Upper lobe of left lung (tissue), 6 donors: ENCODE results near the gene TUBB4A. TPM values are rescaled to one million over a fixed set of nuclear protein-coding genes. Genes with fewer than 3 reads are reported as not detected.
A peak's percentile ranks its signal among the peaks of the same experiment; 100 is the strongest.

ENCODE experiments used
- ATAC-seq, 2 donors: fragments of 200-7000 bp; cut with Tn5 transposase; one replicate each; pipeline ENCODE4 v1.9.1; 2022; ENCODE audit warnings: mild to moderate bottlenecking in 2 of 2, moderate library complexity in 2 of 2; ENCODE audit not compliant: low FRiP score in 2 of 2
- DNase-seq, 2 donors: peaks; one replicate each; pipeline ENCODE4 v3.0.0-alpha.2; 2019 to 2020
- H3K27ac ChIP-seq, 4 donors: fragments of 200-600 bp; sonication (generic); one replicate each; pipeline ENCODE4 v1.5.1; 2016 to 2019
- H3K27me3 ChIP-seq, 4 donors: fragments of 200-600 bp; sonication (generic); one replicate each; pipeline ENCODE4 v1.5.1; 2017 to 2019
- H3K36me3 ChIP-seq, 4 donors: fragments of 200-600 bp; sonication (generic); one replicate each; pipeline ENCODE4 v1.5.1; 2016 to 2019
- H3K4me1 ChIP-seq, 4 donors: fragments of 200-600 bp; sonication (generic); one replicate each; pipeline ENCODE4 v1.5.1; 2018 to 2019
- H3K4me3 ChIP-seq, 4 donors: fragments of 200-600 bp; sonication (generic); one replicate each; pipeline ENCODE4 v1.5.1; 2017 to 2019; ENCODE audit warnings: mild to moderate bottlenecking in 2 of 4, moderate library complexity in 1 of 4
- H3K9me3 ChIP-seq, 4 donors: fragments of 200-600 bp; sonication (generic); one replicate each; pipeline ENCODE4 v1.5.1; 2018 to 2019
- EP300 ChIP-seq, 4 donors: sonication (generic); formaldehyde crosslinking; IDR thresholded peaks; one replicate each; pipeline ENCODE4 v1.5.1; 2017; ENCODE audit warnings: antibody characterized with exemption in 4 of 4, control low read depth in 2 of 4
- POLR2A ChIP-seq, 4 donors: fragments of 450-650 bp; IDR thresholded peaks; one replicate each; pipeline ENCODE4 v1.5.1; 2016 to 2017; ENCODE audit warnings: antibody characterized with exemption in 4 of 4, mild to moderate bottlenecking in 2 of 4
- POLR2AphosphoS5 ChIP-seq, 2 donors: sonication (generic); formaldehyde crosslinking; IDR thresholded peaks; one replicate each; pipeline ENCODE4 v1.5.1; 2017; ENCODE audit warnings: antibody characterized with exemption in 2 of 2
- WGBS, 2 donors: methylation state at CpG; one replicate each; pipeline ENCODE4 v1.1.5; 2017 to 2018; 5-methylcytosine and 5-hydroxymethylcytosine counted together
- total RNA-seq, 6 donors: library from RNA; depleted of rRNA in 4 of 6; stranded (reverse); fragments of >200 nt in 4 of 6; gene quantifications; one replicate each; pipeline versions ENCODE4 v1.1.0 to v1.2.1, GENCODE V29; 2016 to 2021
- TF ChIP-seq, protein P1 (sequence below), 6 experiments: fragments of 450-650 bp in 4 of 6; fragments of 200-600 bp in 2 of 6; sonication (generic) in 2 of 6; IDR thresholded peaks; one replicate each; pipeline ENCODE4 v1.5.1; 2016 to 2019; ENCODE audit warnings: antibody characterized with exemption in 6 of 6
- donor health status: DM: no; HTN: no; CAD: no; lungs with moderate emphysema.
- donor health status: DM: no; HTN: yes; CAD: no; lungs with severe emphysema.

TUBB4A gene
- total RNA-seq, 6 donors from 2014 or later, result 0.54 to 1.5 (median 0.76) TPM; not detected in 1

DNA sequence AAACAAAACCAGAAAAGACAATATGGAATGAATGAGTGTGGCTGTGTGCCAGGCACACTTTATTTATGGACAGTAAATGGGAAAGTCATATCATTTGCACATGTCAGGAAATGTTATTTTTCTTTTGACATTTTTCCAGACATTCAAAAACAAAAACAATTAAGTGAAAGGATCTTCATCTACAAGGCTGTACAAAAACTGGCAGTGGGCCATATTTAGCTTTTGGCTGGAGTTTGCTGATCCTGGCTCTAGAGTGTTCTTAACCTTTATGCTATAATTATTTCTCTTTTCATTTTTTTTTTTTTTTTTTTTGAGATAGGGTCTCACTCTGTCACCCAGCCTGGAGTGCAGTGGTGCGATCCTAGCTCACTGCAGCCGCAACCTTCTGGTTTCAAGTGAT is 22.2 kb upstream of the TUBB4A start:
- no peaks in the 10 kb centered on the region for H3K9me3 ChIP-seq
- DNase-seq (no peak), ATAC-seq (no peak)
- H3K36me3 ChIP-seq, result no peaks in the 10 kb centered on the region
- H3K27me3 ChIP-seq, result no peaks in the 10 kb centered on the region
- TF ChIP-seq, protein P1, sequence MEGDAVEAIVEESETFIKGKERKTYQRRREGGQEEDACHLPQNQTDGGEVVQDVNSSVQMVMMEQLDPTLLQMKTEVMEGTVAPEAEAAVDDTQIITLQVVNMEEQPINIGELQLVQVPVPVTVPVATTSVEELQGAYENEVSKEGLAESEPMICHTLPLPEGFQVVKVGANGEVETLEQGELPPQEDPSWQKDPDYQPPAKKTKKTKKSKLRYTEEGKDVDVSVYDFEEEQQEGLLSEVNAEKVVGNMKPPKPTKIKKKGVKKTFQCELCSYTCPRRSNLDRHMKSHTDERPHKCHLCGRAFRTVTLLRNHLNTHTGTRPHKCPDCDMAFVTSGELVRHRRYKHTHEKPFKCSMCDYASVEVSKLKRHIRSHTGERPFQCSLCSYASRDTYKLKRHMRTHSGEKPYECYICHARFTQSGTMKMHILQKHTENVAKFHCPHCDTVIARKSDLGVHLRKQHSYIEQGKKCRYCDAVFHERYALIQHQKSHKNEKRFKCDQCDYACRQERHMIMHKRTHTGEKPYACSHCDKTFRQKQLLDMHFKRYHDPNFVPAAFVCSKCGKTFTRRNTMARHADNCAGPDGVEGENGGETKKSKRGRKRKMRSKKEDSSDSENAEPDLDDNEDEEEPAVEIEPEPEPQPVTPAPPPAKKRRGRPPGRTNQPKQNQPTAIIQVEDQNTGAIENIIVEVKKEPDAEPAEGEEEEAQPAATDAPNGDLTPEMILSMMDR (IDR thresholded peaks at IDR 0.05), result no peak
- TF ChIP-seq POLR2AphosphoS5 (IDR thresholded peaks at IDR 0.05) (no peak), EP300 (IDR thresholded peaks at IDR 0.05) (no peak), POLR2A (IDR thresholded peaks at IDR 0.05) (no peak)
- no peak overlapping the region for H3K4me3 ChIP-seq
- 65 to 80% methylated on average over 2 of the region's 2 CpGs for WGBS, 2 donors
- peaks cover 0 to 10% (median 5%) of the 10 kb centered on the region in 4 donors for H3K4me1 ChIP-seq
- H3K27ac ChIP-seq, result no peak overlapping the region

- no peak for DNase-seq
- H3K4me3 ChIP-seq, result no peak overlapping the region
- peaks cover 7 to 13% (median 11%) of the 10 kb centered on the region in 4 donors for H3K4me1 ChIP-seq
- H3K9me3 ChIP-seq, result no peaks in the 10 kb centered on the region
- 80 to 82% methylated on average over 6 of the region's 6 CpGs for WGBS, 2 donors
- H3K27me3 ChIP-seq, result no peaks in the 10 kb centered on the region
- peak overlapping the region in 1 of 4 donors; percentile 4 for H3K27ac ChIP-seq
- TF ChIP-seq, protein P1 (IDR thresholded peaks at IDR 0.05), result no peak
- TF ChIP-seq POLR2AphosphoS5 (IDR thresholded peaks at IDR 0.05) (no peak), EP300 (IDR thresholded peaks at IDR 0.05) (no peak), POLR2A (IDR thresholded peaks at IDR 0.05) (no peak)
- ATAC-seq, result no peak
- no peaks in the 10 kb centered on the region for H3K36me3 ChIP-seq
These were observed 20.6 kb upstream of the TUBB4A start for GRCh38 chr19:6522712-6523111.

DNA sequence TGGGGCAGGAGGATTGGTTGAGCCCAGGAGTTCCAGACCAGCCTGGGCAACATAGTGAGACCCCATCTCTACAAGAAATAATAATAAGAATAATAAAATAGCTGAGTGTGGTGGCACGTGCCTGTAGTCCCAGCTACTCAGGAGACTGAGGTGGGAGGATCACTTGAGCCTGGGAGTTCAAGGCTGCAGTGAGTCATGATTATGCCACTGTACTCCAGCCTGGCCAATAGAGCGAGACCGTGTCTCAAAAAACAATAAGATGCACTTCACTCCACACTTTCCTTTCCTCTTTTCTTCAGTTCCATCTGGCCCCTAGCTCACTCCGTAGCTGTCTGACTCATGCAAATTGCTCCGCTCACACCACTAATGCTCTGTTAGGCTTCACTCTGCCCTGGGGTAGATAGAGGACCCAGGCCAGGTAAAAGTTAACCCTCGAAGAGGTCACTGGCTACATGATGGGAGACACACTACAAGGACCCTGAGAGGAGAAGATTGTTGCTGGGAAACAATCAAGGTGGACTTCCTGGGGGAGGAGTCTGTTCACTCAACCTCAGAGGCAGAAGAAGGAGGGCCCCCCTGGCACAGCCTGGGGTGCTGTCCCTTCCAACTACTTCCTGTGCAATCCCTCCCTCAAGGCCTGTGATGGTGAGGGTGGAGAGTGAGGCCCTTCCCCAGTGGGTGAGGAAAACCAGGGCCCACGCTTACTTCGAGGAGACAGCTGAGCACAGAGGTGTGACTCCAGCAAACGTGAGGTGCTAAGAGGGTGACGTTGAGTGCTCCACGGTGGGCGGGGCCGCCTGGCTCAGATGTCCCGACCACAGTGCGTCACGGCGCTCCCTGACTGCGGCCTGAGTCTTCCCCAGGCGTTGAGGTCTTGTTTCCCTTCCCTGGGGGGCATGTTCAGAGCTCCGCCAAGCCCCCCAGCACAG is 19.9 kb upstream of the TUBB4A start:
- peak in 1 of 4 donors; percentile 20 for TF ChIP-seq POLR2A (IDR thresholded peaks at IDR 0.05)
- TF ChIP-seq POLR2AphosphoS5 (IDR thresholded peaks at IDR 0.05), result peak in 1 of 2 donors; percentile 14
- TF ChIP-seq, protein P1 (IDR thresholded peaks at IDR 0.05), result no peak
- Histone ChIP-seq H3K27me3 (no peaks in the 10 kb centered on the region), H3K36me3 (no peaks in the 10 kb centered on the region), H3K4me3 (no peak overlapping the region), H3K27ac (peak overlapping the region in 1 of 4 donors; percentile 4), H3K4me1 (peaks cover 10 to 21% (median 15%) of the 10 kb centered on the region in 4 donors), H3K9me3 (no peaks in the 10 kb centered on the region)
- ATAC-seq (peak; percentile 41 to 58), DNase-seq (peak; percentile 58 to 87)
- 60 to 63% methylated on average over 15 to 20 of the region's 20 CpGs for WGBS, 2 donors

- TF ChIP-seq POLR2AphosphoS5 (IDR thresholded peaks at IDR 0.05) (no peak), POLR2A (IDR thresholded peaks at IDR 0.05) (no peak), EP300 (IDR thresholded peaks at IDR 0.05) (no peak)
- TF ChIP-seq, protein P1 (IDR thresholded peaks at IDR 0.05), result no peak
- H3K9me3 ChIP-seq, result no peaks in the 10 kb centered on the region
- H3K4me3 ChIP-seq, result no peak overlapping the region
- no peak for ATAC-seq
- no peak for DNase-seq
- no peaks in the 10 kb centered on the region for H3K27me3 ChIP-seq
- H3K4me1 ChIP-seq, result peaks cover 10 to 28% (median 16%) of the 10 kb centered on the region in 4 donors
- H3K27ac ChIP-seq, result no peak overlapping the region
- WGBS, 2 donors, result 37 to 52% methylated on average over 2 of the region's 2 CpGs
- no peaks in the 10 kb centered on the region for H3K36me3 ChIP-seq
These were observed 17.2 kb upstream of the TUBB4A start for GRCh38 chr19:6519289-6519688.
